K562 (cell line): Measurements from ENCODE around the gene NTRK3. TPM values are rescaled to one million over a fixed set of nuclear protein-coding genes. Genes with fewer than 3 reads are reported as not detected.

Experiments used
- ATAC-seq: fragments of 200-7000 bp; cut with Tn5 transposase; 3 replicates; pipeline ENCODE4 v1.9.1; 2020; ENCODE audit warnings: moderate library complexity
- BruUV-seq: library from RNA; stranded (reverse); fragments of 400-500 nt; replicated peaks from 2 replicates; lab custom pipeline; 2021; lab: Mats Ljungman, UMichigan
- CTCF ChIA-PET: fragments of 300-600 bp; formaldehyde crosslinking; extraction: SDS; loops from one replicate; lab custom pipeline; 2021; ENCODE audit warnings: low intra/inter-chr PET ratio; lab: Yijun Ruan, JAX
- POLR2A ChIA-PET: fragments of 300-600, 350-650 bp; sonication (Branson Sonifier 250); formaldehyde crosslinking; extraction: SDS; loops from one replicate; lab custom pipeline; 2021; ENCODE audit warnings: antibody characterized with exemption, inconsistent platforms; lab: Yijun Ruan, JAX
- DNase-seq, 4 experiments: peaks; one replicate each; pipeline versions ENCODE4 v3.0.0 to v3.0.0-alpha.2; 2011 to 2018; ENCODE audit warnings: low spot score in 3 of 4, mixed read lengths in 3 of 4; ENCODE audit errors: extremely low read depth in 1 of 4
- FAIRE-seq: peaks from 2 replicates; lab custom pipeline; 2011; peaks lifted over from hg19 to GRCh38; lab: Jason Lieb, UNC
- H2AFZ ChIP-seq: 2 replicates; pipeline ENCODE4 v1.6.0; 2011; ENCODE audit warnings: low read depth, low read length, control low read depth, inconsistent platforms
- H3K27ac ChIP-seq: fragments of 200-600 bp; 3 replicates; pipeline ENCODE4 v1.8.0; 2011; ENCODE audit warnings: low read depth, mild to moderate bottlenecking, control low read depth, inconsistent platforms, low read length, moderate library complexity, mixed read lengths; ENCODE audit errors: extremely low read depth
- H3K27me3 ChIP-seq, 2 experiments: fragments of 300-600 bp in 1 of 2; 2 replicates in 1 of 2; 3 replicates in 1 of 2; pipeline versions ENCODE4 v1.6.0 to v1.8.0; 2011; ENCODE audit warnings: inconsistent platforms in 2 of 2, low read length in 2 of 2, mild to moderate bottlenecking in 1 of 2, mixed read lengths in 1 of 2, moderate library complexity in 1 of 2; ENCODE audit not compliant: control insufficient read depth in 2 of 2, insufficient read depth in 2 of 2
- H3K36me3 ChIP-seq: fragments of 300-600 bp; 3 replicates; pipeline ENCODE4 v1.8.0; 2011; ENCODE audit warnings: mild to moderate bottlenecking, low read length, inconsistent platforms; ENCODE audit not compliant: control insufficient read depth, insufficient read depth
- H3K4me1 ChIP-seq, 2 experiments: fragments of 200-600 bp in 1 of 2; replicated peaks in 1 of 2; 2 replicates in 1 of 2; 3 replicates in 1 of 2; pipeline versions ENCODE4 v1.5.1 to v1.8.0; 2011; ENCODE audit warnings: inconsistent platforms in 2 of 2, low read length in 2 of 2, mild to moderate bottlenecking in 1 of 2, mixed read lengths in 1 of 2, moderate library complexity in 1 of 2; ENCODE audit not compliant: control insufficient read depth in 2 of 2, insufficient read depth in 2 of 2
- H3K4me2 ChIP-seq: 2 replicates; pipeline ENCODE4 v1.6.1; 2011; ENCODE audit warnings: low read length, control low read depth, inconsistent platforms, mixed read lengths; ENCODE audit not compliant: insufficient read depth
- H3K4me3 ChIP-seq: fragments of 200-600 bp; sonication (generic), shearing (Covaris generic); 2 replicates; pipeline ENCODE4 v1.5.1; 2016; ENCODE audit warnings: control low read depth, inconsistent platforms
- H3K79me2 ChIP-seq: fragments of 200-600 bp; 3 replicates; pipeline ENCODE4 v1.8.0; 2011; ENCODE audit warnings: low read length, inconsistent platforms; ENCODE audit not compliant: control insufficient read depth, insufficient read depth
- H3K9ac ChIP-seq, 2 experiments: 2 replicates each; pipeline versions ENCODE4 v1.6.0 to v1.6.1; 2011; ENCODE audit warnings: low read depth in 2 of 2, low read length in 2 of 2, control low read depth in 1 of 2, inconsistent platforms in 1 of 2, mild to moderate bottlenecking in 1 of 2, mixed read lengths in 1 of 2; ENCODE audit not compliant: insufficient read depth in 1 of 2
- H3K9me1 ChIP-seq: one replicate; pipeline ENCODE4 v1.6.0; 2011; ENCODE audit warnings: inconsistent platforms, mild to moderate bottlenecking, low read length, moderate library complexity; ENCODE audit not compliant: control insufficient read depth, insufficient read depth
- H3K9me3 ChIP-seq: replicated peaks from 2 replicates; pipeline ENCODE4 v1.5.1; 2011; ENCODE audit warnings: low read depth, low read length, inconsistent platforms; ENCODE audit not compliant: control insufficient read depth, insufficient read depth
- H4K20me1 ChIP-seq: replicated peaks from 2 replicates; pipeline ENCODE4 v1.6.1; 2011; ENCODE audit warnings: low read length, inconsistent platforms, mixed read lengths; ENCODE audit not compliant: control insufficient read depth, insufficient read depth
- MNT ChIP-seq, 2 experiments: fragments of 450-650 bp; conservative IDR thresholded peaks; 2 replicates each; pipeline ENCODE4 v1.6.1; 2017; ENCODE audit warnings: mild to moderate bottlenecking in 2 of 2, moderate library complexity in 2 of 2
- SIX5 ChIP-seq, 2 experiments: IDR thresholded peaks; 2 replicates each; pipeline ENCODE4 v1.6.1; 2011; ENCODE audit warnings: low read length in 2 of 2, borderline replicate concordance in 1 of 2, low read depth in 1 of 2, mild to moderate bottlenecking in 1 of 2, moderate library complexity in 1 of 2; ENCODE audit not compliant: insufficient read depth in 1 of 2
- SNIP1 ChIP-seq: fragments of 450-650 bp; IDR thresholded peaks from 2 replicates; pipeline ENCODE4 v1.7.1; 2017; ENCODE audit warnings: low read depth, mild to moderate bottlenecking
- WGBS: fragments of 100-300 bp; shearing (Covaris generic); methylation state at CpG from one replicate; pipeline ENCODE4 v1.1.6; 2016; ENCODE audit warnings: low coverage, mixed read lengths; ENCODE audit not compliant: insufficient coverage; ENCODE audit errors: missing lambda C conversion rate; 5-methylcytosine and 5-hydroxymethylcytosine counted together
- in situ Hi-C: fragments of 300-500 bp; cut with MboI; formaldehyde crosslinking; loops from 4 replicates; pipeline ENCODE4 v1.15.0; 2018; ENCODE audit warnings: inconsistent platforms, mixed read lengths
- intact Hi-C: fragments of 100-400 bp; cut with micrococcal nuclease; formaldehyde crosslinking; loops from 2 replicates; pipeline ENCODE4 v1.14.2; 2022
- polyA plus RNA-seq, 8 experiments: library from polyadenylated mRNA; depleted of rRNA in 4 of 8; stranded (reverse) in 5 of 8; unstranded in 3 of 8; fragments of >200 nt; fragmentation: Nextera tagmentation in 2 of 8; fragmentation: Illumina TruSeq in 1 of 8; extraction: Ambion mirVana in 2 of 8; extraction: Trizol in 1 of 8; gene quantifications; 2 replicates each; pipeline versions ENCODE4 v1.2.1 to v1.2.3, GENCODE V29; 2011 to 2014; ENCODE audit warnings: inconsistent platforms in 1 of 8, missing spikeins in 1 of 8
- total RNA-seq, 7 experiments: library from RNA; depleted of rRNA in 6 of 7; stranded (reverse); fragments of >200 nt in 6 of 7; fragmentation: Illumina TruSeq in 2 of 7; extraction: Trizol in 2 of 7; gene quantifications; 2 replicates each; pipeline versions ENCODE4 v1.2.1 to v1.2.3, GENCODE V29; 2011 to 2021; ENCODE audit warnings: low replicate concordance in 1 of 7

NTRK3 gene
- total and polyA plus RNA-seq, 9 of the 15 experiments (the other 6 are each of a cell fraction or from before 2014, with no cell fraction given), result 0.11 to 0.13 TPM; not detected in 7

DNA sequence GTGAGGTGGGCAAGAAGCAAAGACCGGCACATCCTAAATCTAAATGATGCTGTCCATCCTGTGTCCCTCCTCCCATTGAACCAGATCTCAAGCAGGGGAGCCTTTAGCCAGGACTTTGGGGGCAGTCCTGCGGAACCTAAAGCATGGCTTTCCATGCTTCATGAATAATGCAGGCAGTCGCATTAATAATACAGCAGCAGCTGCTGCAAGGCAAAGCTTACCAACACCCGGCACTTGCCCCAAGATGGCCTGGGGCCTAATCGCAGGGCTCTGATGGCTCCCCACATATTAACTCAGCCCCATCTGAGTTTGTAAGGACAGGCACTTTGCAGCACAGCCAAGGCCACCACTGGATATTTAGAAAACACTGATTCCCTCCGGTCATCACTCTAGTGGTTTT lies 114.4 kb downstream of the NTRK3 start:
- BruUV-seq, result no TSS peak
- no peak for TF ChIP-seq MNT (conservative IDR thresholded peaks at IDR 0.05)
- no peak for TF ChIP-seq SNIP1
- TF ChIP-seq SIX5 (IDR thresholded peaks at IDR 0.05; ENCODE audit: borderline replicate concordance in 1 of 2, insufficient read depth in 1 of 2, low read depth in 1 of 2, low read length in 2 of 2), result no peak
- no peak overlapping the region for H3K9ac ChIP-seq
- H3K9me1 ChIP-seq, result no peaks in the 10 kb centered on the region
- ATAC-seq (no peak), FAIRE-seq (no peak), DNase-seq (no peak)
- no peaks in the 10 kb centered on the region for H3K27me3 ChIP-seq
- 0% methylated on average over 6 of the region's 6 CpGs for WGBS
- in situ Hi-C loops, result no loop called here
- intact Hi-C loops, result no loop called here
- POLR2A ChIA-PET, result no interaction called here
- no peaks in the 10 kb centered on the region for H3K36me3 ChIP-seq
- H3K4me2 ChIP-seq, result no peak overlapping the region
- CTCF ChIA-PET, result no interaction called here
- H3K4me1 ChIP-seq, result no peaks in the 10 kb centered on the region
- no peak overlapping the region for H2AFZ ChIP-seq
- no peak overlapping the region for H3K27ac ChIP-seq
- no peak overlapping the region for H3K4me3 ChIP-seq
- H3K79me2 ChIP-seq, result no peaks in the 10 kb centered on the region
- H4K20me1 ChIP-seq, result no peaks in the 10 kb centered on the region
- H3K9me3 ChIP-seq, result no peaks in the 10 kb centered on the region
